ENCODE measurements around the gene DYNLT4. TPM values are rescaled to one million over a fixed set of nuclear protein-coding genes. Genes with fewer than 3 reads are reported as not detected.

Gene DYNLT4
- total RNA-seq, 4 donors from 2014 or later: 0.67 to 1.0 TPM; not detected in 2

DNA sequence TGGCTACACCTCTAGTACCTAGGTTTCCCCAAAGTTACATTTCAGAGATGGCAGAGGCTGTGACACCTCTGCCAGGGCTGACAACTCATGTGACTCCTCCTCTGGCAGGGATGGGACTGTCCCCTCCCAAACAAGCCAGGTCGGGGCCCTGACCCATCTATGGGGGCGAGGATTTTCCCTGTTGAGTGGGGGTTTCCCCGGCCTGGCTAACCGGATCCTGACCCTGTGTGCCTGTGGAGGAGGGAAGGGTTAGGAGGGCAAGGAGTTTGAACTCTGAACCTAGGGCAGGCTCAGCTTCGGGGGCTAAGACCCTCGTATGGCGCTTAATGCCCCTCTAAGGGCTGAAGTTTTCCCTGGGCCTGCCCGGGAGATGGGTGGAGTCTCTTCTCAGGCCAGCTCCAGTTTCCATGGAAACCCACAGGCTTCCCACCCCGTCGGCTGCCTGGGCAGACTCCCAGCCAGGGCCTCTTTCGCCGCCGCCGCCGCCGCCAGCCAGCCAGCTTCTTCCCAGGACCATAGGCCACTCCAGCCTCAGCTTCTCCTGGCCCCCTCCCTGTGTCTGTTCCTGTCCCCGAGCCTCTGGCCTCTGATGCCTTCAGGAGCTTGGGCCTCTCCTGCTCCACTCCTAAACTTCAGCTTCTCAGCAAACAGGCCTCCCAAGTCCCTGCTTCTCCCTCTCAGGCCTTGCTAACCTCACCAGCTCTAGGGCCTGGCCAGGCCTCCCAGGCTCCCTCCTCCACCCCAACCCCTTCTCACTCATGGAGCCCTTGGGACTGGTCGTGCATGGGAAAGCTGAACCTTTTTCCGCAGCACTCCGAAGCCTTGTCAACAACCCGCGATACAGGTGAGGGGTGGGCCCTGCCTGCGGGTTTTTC is 1.1 kb upstream of the DYNLT4 start, which contains the start of gene BTBD19:
BTBD19 (plus strand) TSS at position 461 of the 875 bp plus-strand sequence; CDS start at position 759, 298 bp downstream.
- H3K27ac ChIP-seq: peak within 1 kb of the TSS; percentile 97 to 100 (median 99)
- H3K4me1 ChIP-seq: peaks cover 49 to 80% of the 10 kb centered on the region in 2 donors
- WGBS, 2 donors: 8 to 9% methylated on average over 14 to 18 of the region's 23 CpGs
- TF ChIP-seq, protein P1, sequence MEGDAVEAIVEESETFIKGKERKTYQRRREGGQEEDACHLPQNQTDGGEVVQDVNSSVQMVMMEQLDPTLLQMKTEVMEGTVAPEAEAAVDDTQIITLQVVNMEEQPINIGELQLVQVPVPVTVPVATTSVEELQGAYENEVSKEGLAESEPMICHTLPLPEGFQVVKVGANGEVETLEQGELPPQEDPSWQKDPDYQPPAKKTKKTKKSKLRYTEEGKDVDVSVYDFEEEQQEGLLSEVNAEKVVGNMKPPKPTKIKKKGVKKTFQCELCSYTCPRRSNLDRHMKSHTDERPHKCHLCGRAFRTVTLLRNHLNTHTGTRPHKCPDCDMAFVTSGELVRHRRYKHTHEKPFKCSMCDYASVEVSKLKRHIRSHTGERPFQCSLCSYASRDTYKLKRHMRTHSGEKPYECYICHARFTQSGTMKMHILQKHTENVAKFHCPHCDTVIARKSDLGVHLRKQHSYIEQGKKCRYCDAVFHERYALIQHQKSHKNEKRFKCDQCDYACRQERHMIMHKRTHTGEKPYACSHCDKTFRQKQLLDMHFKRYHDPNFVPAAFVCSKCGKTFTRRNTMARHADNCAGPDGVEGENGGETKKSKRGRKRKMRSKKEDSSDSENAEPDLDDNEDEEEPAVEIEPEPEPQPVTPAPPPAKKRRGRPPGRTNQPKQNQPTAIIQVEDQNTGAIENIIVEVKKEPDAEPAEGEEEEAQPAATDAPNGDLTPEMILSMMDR (IDR thresholded peaks at IDR 0.05): no peak
- TF ChIP-seq POLR2A (IDR thresholded peaks at IDR 0.05): peak; percentile 46 to 55
- H3K9me3 ChIP-seq: no peaks in the 10 kb centered on the region
- intact Hi-C loops (cut with DNase I): no loop called here
- DNase-seq: peak; percentile 88
- H3K36me3 ChIP-seq: peaks cover 13 to 20% of the 10 kb centered on the region in 2 donors
- H3K27me3 ChIP-seq: no peaks in the 10 kb centered on the region
- H3K4me3 ChIP-seq (replicated peaks in 1 of 3): peak within 1 kb of the TSS in 1 of 3 donors; percentile 16

DNA sequence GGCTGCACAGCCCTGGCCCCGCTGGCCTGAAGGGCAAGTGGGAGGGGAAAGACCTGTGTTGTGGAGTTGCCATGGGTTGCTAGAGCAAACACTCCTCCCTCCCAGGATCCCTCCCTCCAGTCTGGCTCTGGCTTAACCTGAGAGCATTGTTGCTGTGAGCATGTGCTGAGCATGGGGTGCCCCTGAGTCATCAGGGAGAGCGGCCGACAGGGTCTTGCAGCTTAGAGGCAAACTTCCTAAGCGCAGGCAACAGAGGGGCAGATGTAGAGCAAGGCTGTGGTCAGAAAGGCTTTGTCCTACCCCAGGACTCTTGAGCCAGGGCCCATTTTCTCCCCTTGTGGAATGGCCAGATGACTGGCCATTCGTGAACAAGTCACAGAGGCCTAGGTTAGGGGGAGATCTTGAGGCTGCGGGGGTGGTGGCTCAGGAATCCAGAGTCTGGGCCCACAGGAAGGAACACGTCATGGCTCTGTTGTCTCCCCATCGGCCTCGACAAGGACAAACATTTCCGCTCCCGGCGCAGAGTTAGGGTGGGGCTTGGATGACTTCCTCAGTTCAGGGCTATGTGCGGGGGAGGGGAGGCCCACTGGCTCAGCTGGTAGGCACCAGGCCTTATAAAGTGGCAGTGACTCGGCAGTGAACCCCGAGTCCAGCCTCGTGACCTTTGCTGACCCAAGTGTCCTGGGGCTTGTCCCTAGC is 362 bp upstream of the DYNLT4 start:
- Histone ChIP-seq H3K27ac (peak overlapping the region; percentile 97 to 100 (median 99)), H3K27me3 (no peaks in the 10 kb centered on the region), H3K9me3 (no peaks in the 10 kb centered on the region), H3K36me3 (peaks cover 20 to 21% of the 10 kb centered on the region in 2 donors), H3K4me3 (replicated peaks in 1 of 3) (no peak overlapping the region), H3K4me1 (peaks cover 49 to 82% of the 10 kb centered on the region in 2 donors)
- peak; percentile 96 to 97 for DNase-seq
- TF ChIP-seq, protein P1 (IDR thresholded peaks at IDR 0.05): no peak
- peak in 1 of 2 donors; percentile 67 for TF ChIP-seq POLR2A (IDR thresholded peaks at IDR 0.05)
- 11 to 12% methylated on average over 4 to 13 of the region's 16 CpGs for WGBS, 2 donors
- intact Hi-C loops (cut with DNase I): no loop called here

DNA sequence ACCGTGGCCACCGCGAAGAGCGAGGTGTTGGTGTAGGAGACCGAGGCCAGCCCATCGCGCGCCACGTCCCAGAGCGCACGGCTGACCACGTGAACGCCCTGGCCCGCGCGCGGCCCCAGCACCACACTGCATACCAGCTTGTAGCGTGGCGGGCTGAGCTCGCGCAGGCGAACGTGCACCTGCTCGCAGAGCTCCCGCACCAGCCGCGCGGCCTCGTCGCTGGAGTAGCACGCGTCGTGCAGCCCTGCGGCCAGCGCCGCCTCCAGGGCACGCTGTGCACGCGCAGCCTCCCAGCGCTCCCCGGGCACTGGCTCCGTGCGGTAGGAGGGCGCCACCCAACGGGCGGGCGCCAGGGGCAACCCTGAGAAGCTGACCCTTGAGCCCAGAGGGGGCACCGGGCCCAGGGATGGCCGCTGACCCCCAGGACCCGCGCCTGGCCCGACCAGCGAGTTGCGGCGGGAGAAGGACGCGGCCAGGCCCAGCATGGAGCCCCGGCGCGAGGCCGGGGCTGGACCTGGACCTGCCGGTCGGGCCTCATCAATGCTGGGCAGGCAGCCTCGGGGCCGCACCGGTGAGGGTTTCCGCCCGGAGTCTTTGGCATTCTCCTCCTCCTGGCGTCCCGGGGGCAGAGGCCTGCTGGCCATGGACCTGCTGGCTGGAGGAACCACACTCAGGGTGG is 987 bp downstream of the DYNLT4 start:
- H3K4me1 ChIP-seq: peaks cover 49 to 80% of the 10 kb centered on the region in 2 donors
- intact Hi-C loops (cut with DNase I): no loop called here
- WGBS, 2 donors: 92 to 95% methylated on average over 26 to 42 of the region's 70 CpGs
- no peak for TF ChIP-seq POLR2A (IDR thresholded peaks at IDR 0.05)
- TF ChIP-seq, protein P1 (IDR thresholded peaks at IDR 0.05): no peak
- H3K36me3 ChIP-seq: peaks cover 20 to 22% of the 10 kb centered on the region in 2 donors
- no peaks in the 10 kb centered on the region for H3K27me3 ChIP-seq
- no peak overlapping the region for H3K4me3 ChIP-seq (replicated peaks in 1 of 3)
- peak overlapping the region; percentile 97 to 100 (median 99) for H3K27ac ChIP-seq
- no peaks in the 10 kb centered on the region for H3K9me3 ChIP-seq
- DNase-seq: peak in 1 of 2 donors; percentile 4

DNA sequence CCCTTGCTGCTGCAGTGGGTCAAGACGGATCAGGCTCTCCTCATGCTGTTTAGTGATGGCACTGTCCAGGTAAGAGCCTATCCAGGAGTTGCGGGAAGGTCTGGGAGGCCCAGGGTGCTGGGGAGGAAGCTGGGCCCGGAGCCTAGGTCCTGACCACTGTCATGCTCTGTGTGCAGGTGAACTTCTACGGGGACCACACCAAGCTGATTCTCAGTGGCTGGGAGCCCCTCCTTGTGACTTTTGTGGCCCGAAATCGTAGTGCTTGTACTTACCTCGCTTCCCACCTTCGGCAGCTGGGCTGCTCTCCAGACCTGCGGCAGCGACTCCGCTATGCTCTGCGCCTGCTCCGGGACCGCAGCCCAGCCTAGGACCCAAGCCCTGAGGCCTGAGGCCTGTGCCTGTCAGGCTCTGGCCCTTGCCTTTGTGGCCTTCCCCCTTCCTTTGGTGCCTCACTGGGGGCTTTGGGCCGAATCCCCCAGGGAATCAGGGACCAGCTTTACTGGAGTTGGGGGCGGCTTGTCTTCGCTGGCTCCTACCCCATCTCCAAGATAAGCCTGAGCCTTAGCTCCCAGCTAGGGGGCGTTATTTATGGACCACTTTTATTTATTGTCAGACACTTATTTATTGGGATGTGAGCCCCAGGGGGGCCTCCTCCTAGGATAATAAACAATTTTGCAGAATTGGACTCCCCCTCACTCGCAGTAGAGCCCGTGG is 1.7 kb downstream of the DYNLT4 start:
- WGBS, 2 donors: 96 to 99% methylated on average over 16 to 17 of the region's 20 CpGs
- Histone ChIP-seq H3K9me3 (no peaks in the 10 kb centered on the region), H3K27me3 (no peaks in the 10 kb centered on the region), H3K27ac (peak overlapping the region in 2 of 3 donors; percentile 97 to 99), H3K4me3 (replicated peaks in 1 of 3) (no peak overlapping the region), H3K4me1 (peaks cover 50 to 73% of the 10 kb centered on the region in 2 donors), H3K36me3 (peaks cover 20 to 22% of the 10 kb centered on the region in 2 donors)
- intact Hi-C loops (cut with DNase I): no loop called here
- no peak for TF ChIP-seq POLR2A (IDR thresholded peaks at IDR 0.05)
- TF ChIP-seq, protein P1 (IDR thresholded peaks at IDR 0.05): no peak
- no peak for DNase-seq

Measured in thyroid gland (tissue), 4 donors.